Nephron progenitor cell (in vitro differentiated cells): ENCODE results near the gene APOD.

ENCODE experiments used
- DNase-seq: peaks from one replicate; pipeline ENCODE4 v3.0.0; 2021
- H3K27ac Mint-ChIP-seq: 2 replicates; pipeline ENCODE4 v1.8.0; 2021; ENCODE audit warnings: mild to moderate bottlenecking, moderate library complexity, mixed read lengths
- H3K27me3 Mint-ChIP-seq: 2 replicates; pipeline ENCODE4 v1.8.0; 2021; ENCODE audit warnings: mild to moderate bottlenecking, low read depth, mixed read lengths; ENCODE audit not compliant: poor library complexity
- H3K36me3 Mint-ChIP-seq: 2 replicates; pipeline ENCODE4 v1.8.0; 2021; ENCODE audit warnings: low read depth, mixed read lengths
- H3K4me1 Mint-ChIP-seq: 2 replicates; pipeline ENCODE4 v1.8.0; 2021; ENCODE audit warnings: mixed read lengths
- H3K4me3 Mint-ChIP-seq: 2 replicates; pipeline ENCODE4 v1.8.0; 2021; ENCODE audit warnings: mild to moderate bottlenecking, moderate library complexity, mixed read lengths
- H3K9me3 Mint-ChIP-seq: 2 replicates; pipeline ENCODE4 v1.8.0; 2021; ENCODE audit warnings: mild to moderate bottlenecking, moderate library complexity, mixed read lengths
- CTCF ChIP-seq: fragments of 200-600 bp; sonication (generic); IDR thresholded peaks from 2 replicates; pipeline ENCODE4 v1.5.0; 2021; ENCODE audit warnings: antibody characterized with exemption

APOD gene

GRCh38 chr3:195539479-195539878 is 44.3 kb downstream of the APOD start:
- Mint-ChIP-seq H3K36me3 (peaks cover 15% of the 10 kb centered on the region), H3K4me1 (peaks cover 42% of the 10 kb centered on the region), H3K27me3 (peaks cover 7% of the 10 kb centered on the region), H3K4me3 (peak overlapping the region; percentile 14), H3K9me3 (peaks cover 14% of the 10 kb centered on the region), H3K27ac (peak overlapping the region; percentile 23)
- DNase-seq, result no peak
- no peak for TF ChIP-seq CTCF

DNA sequence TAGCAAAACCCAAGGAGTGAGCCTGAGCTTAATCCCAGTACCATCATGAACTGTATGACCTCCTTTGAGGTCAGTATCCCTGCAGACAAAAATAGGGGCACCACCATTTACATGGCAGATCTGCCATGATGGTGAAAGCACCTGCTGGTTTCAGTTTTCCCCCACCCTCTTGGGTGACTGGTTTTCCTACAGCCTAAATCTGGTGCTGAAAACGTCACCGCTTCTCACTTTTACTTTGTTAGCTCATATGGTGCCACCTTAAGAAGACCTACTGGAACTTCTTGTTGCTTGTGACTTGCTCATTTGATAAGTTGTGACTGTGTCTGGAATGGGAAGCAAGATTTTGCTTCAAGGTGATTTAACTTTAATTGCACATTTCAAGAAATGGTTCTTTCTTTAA is 45.7 kb downstream of the APOD start:
- Mint-ChIP-seq H3K9me3 (peaks cover 14% of the 10 kb centered on the region), H3K36me3 (peaks cover 15% of the 10 kb centered on the region), H3K27me3 (peaks cover 3% of the 10 kb centered on the region), H3K27ac (no peak overlapping the region), H3K4me1 (peaks cover 32% of the 10 kb centered on the region), H3K4me3 (no peak overlapping the region)
- no peak for DNase-seq
- no peak for TF ChIP-seq CTCF

- DNase-seq, result no peak
- Mint-ChIP-seq H3K9me3 (peaks cover 14% of the 10 kb centered on the region), H3K4me3 (no peak overlapping the region), H3K27ac (no peak overlapping the region), H3K36me3 (peaks cover 22% of the 10 kb centered on the region), H3K4me1 (peaks cover 13% of the 10 kb centered on the region), H3K27me3 (peaks cover 3% of the 10 kb centered on the region)
- no peak for TF ChIP-seq CTCF
Observed at GRCh38 chr3:195535293-195535692, 48.4 kb downstream of the APOD start.

- no peaks in the 10 kb centered on the region for H3K4me1 Mint-ChIP-seq
- peaks cover 37% of the 10 kb centered on the region for H3K36me3 Mint-ChIP-seq
- no peak overlapping the region for H3K4me3 Mint-ChIP-seq
- H3K9me3 Mint-ChIP-seq, result peaks cover 14% of the 10 kb centered on the region
- no peak for TF ChIP-seq CTCF
- no peak for DNase-seq
- no peak overlapping the region for H3K27ac Mint-ChIP-seq
- H3K27me3 Mint-ChIP-seq, result no peaks in the 10 kb centered on the region
Observed at GRCh38 chr3:195532834-195533233, 50.9 kb downstream of the APOD start.

GRCh38 chr3:195532345-195532744 is 51.4 kb downstream of the APOD start:
- H3K27ac Mint-ChIP-seq, result no peak overlapping the region
- H3K36me3 Mint-ChIP-seq, result peaks cover 42% of the 10 kb centered on the region
- H3K4me3 Mint-ChIP-seq, result no peak overlapping the region
- H3K27me3 Mint-ChIP-seq, result no peaks in the 10 kb centered on the region
- peaks cover 14% of the 10 kb centered on the region for H3K9me3 Mint-ChIP-seq
- TF ChIP-seq CTCF, result no peak
- DNase-seq, result no peak
- H3K4me1 Mint-ChIP-seq, result no peaks in the 10 kb centered on the region

GRCh38 chr3:195531683-195532082 is 52.1 kb downstream of the APOD start:
- H3K4me1 Mint-ChIP-seq, result no peaks in the 10 kb centered on the region
- peaks cover 43% of the 10 kb centered on the region for H3K36me3 Mint-ChIP-seq
- no peak for DNase-seq
- H3K27me3 Mint-ChIP-seq, result no peaks in the 10 kb centered on the region
- H3K9me3 Mint-ChIP-seq, result peaks cover 14% of the 10 kb centered on the region
- TF ChIP-seq CTCF, result no peak
- no peak overlapping the region for H3K4me3 Mint-ChIP-seq
- no peak overlapping the region for H3K27ac Mint-ChIP-seq
